ENCODE data around the gene CCDC33. TPM values are rescaled to one million over a fixed set of nuclear protein-coding genes. Genes with fewer than 3 reads are reported as not detected.

The CCDC33 gene
- total RNA-seq, 1 experiment from 2014 or later = 0.15 TPM

GRCh38 chr15:74377831-74378766 is 142.0 kb downstream of the CCDC33 start:
- ChIA-PET POLR2A (no interaction called here), CTCF (interaction anchor here (1.3 to 6.3 kb wide), 2 partner anchors 62 to 243 kb away, joined by 4 to 83 read pairs; no protein-coding TSS in a partner anchor)
- H3K4me2 ChIP-seq (ENCODE audit: low read length) = no peak overlapping the region

More at GRCh38 chr15:74377831-74378766, 142.0 kb downstream of the CCDC33 start:
- peaks cover 13 to 51% of the 10 kb centered on the region in 2 experiments for H3K4me1 ChIP-seq (ENCODE audit: control insufficient read depth in 1 of 2, insufficient read depth in 2 of 2, low read length in 2 of 2)
- no peak overlapping the region for H2AFZ ChIP-seq (ENCODE audit: low read depth, low read length, poor library complexity, severe bottlenecking)
- RAD21 ChIA-PET (ENCODE audit: low non-redundant PET in 1 of 2, low total read pairs in 2 of 2, uncharacterized antibody in 2 of 2, unreplicated experiment in 2 of 2) = no interaction called here
- BruUV-seq (replicated peaks) = no TSS peak
- no peaks in the 10 kb centered on the region for H3K79me2 ChIP-seq (ENCODE audit: insufficient read depth, low read length)
- no peaks in the 10 kb centered on the region for H3K9me3 ChIP-seq (ENCODE audit: control insufficient read depth in 1 of 2, insufficient read depth in 1 of 2, low read depth in 1 of 2, low read length in 2 of 2)
- H3K27ac ChIP-seq (ENCODE audit: low read depth, low read length) = no peak overlapping the region
- no peak for ATAC-seq
- H3K4me3 ChIP-seq (replicated peaks in 1 of 2; ENCODE audit: low read depth in 1 of 2, low read length in 2 of 2) = no peak overlapping the region
- TF ChIP-seq FOSL1 (IDR thresholded peaks at IDR 0.05; ENCODE audit: low read depth) (no peak), ZFX (IDR thresholded peaks at IDR 0.05) (no peak), CTCF (IDR thresholded peaks at IDR 0.05 in 2 of 3, conservative IDR thresholded peaks at IDR 0.05 in 1 of 3; ENCODE audit: borderline replicate concordance in 1 of 3, insufficient read depth in 1 of 3, low read depth in 2 of 3, low read length in 2 of 3) (no peak), ZNF274 (IDR thresholded peaks at IDR 0.05; ENCODE audit: low read depth, low read length) (no peak), RAD21 (IDR thresholded peaks at IDR 0.05; ENCODE audit: low read depth) (no peak), JUND (IDR thresholded peaks at IDR 0.05) (no peak), SRF (IDR thresholded peaks at IDR 0.05; ENCODE audit: low read depth) (no peak), YY1 (IDR thresholded peaks at IDR 0.05; ENCODE audit: extremely low read depth, insufficient replicate concordance, low read depth, low read length) (no peak), POLR2A (IDR thresholded peaks at IDR 0.05; ENCODE audit: borderline replicate concordance, extremely low read depth, insufficient read depth, insufficient read length) (no peak), EGR1 (IDR thresholded peaks at IDR 0.05; ENCODE audit: low read depth) (no peak), ZBTB33 (IDR thresholded peaks at IDR 0.05; ENCODE audit: extremely low read depth, insufficient replicate concordance, low read length) (no peak)
- no peaks in the 10 kb centered on the region for H3K36me3 ChIP-seq (ENCODE audit: control insufficient read depth in 1 of 2, insufficient read depth in 2 of 2, low read length in 2 of 2)
- H3K27me3 ChIP-seq (ENCODE audit: insufficient read depth, low read length) = no peaks in the 10 kb centered on the region
- H3K9ac ChIP-seq (ENCODE audit: low read length) = no peak overlapping the region
- DNase-seq (ENCODE audit: low read depth, low spot score) = no peak
- intact Hi-C loops (cut with micrococcal nuclease) = loop anchor here (10.0 kb wide), 1 partner anchor 607 kb away; no protein-coding TSS in a partner anchor
- no peaks in the 10 kb centered on the region for H3K9me2 ChIP-seq (ENCODE audit: insufficient read depth)
- H4K20me1 ChIP-seq (ENCODE audit: insufficient read depth) = no peaks in the 10 kb centered on the region

Data from HCT116 (cell line).